HAP-1 (cell line): ENCODE results near the gene SLIT3.

Experiments
- DNase-seq, 2 experiments: peaks; one replicate each; pipeline ENCODE4 v3.0.0-alpha.2; 2016 to 2020; ENCODE audit warnings: low spot score in 2 of 2
- H3K27me3 ChIP-seq: fragments of 250-450 bp; sonication (Bioruptor Pico); 2 replicates; pipeline ENCODE4 v1.5.1; 2020; ENCODE audit warnings: low read depth, mild to moderate bottlenecking, moderate library complexity
- H3K36me3 ChIP-seq: fragments of 250-450 bp; sonication (Bioruptor Pico); replicated peaks from 2 replicates; pipeline ENCODE4 v1.5.1; 2020; ENCODE audit warnings: mild to moderate bottlenecking
- H3K4me1 ChIP-seq: fragments of 250-450 bp; sonication (Bioruptor Pico); 2 replicates; pipeline ENCODE4 v1.5.1; 2020; ENCODE audit warnings: mild to moderate bottlenecking
- H3K4me3 ChIP-seq: fragments of 250-450 bp; sonication (Bioruptor Pico); 2 replicates; pipeline ENCODE4 v1.5.1; 2020; ENCODE audit warnings: mild to moderate bottlenecking, moderate library complexity
- H3K9me3 ChIP-seq: fragments of 250-450 bp; sonication (Bioruptor Pico); 2 replicates; pipeline ENCODE4 v1.5.1; 2020; ENCODE audit warnings: mild to moderate bottlenecking, moderate library complexity
- in situ Hi-C: fragments of 300-500 bp; cut with MboI; formaldehyde crosslinking; loops from 3 replicates; pipeline ENCODE4 v1.14.3; 2020; ENCODE audit warnings: low sequenced_read_pairs, inconsistent platforms, mixed read lengths

The SLIT3 gene

DNA sequence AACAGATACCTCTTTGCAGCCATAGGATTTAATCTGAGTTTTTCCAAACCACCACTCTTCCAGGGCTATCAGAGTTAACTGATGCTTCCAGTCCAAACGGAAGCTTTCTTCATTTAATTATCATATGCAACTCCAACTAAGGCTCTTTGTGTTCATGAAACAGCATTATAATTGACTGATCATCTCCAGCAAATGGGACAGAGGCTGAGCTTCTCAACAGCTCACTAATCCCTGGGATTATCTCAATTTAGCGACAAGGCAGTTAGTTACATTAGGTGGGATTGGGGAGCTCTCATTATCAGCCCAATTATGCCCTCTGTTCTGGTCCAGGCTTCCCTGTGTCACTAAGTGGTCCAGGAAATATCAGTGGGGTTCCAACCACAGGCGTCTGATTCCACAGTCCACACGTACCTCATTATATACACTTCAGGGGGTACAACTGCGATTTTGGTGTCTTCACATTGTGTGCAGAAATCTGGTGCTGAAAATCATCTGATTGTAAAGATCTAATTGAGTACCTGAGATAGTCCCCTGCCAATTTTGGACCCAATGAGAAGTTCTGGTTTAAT lies 408.2 kb downstream of the SLIT3 start:
- DNase-seq: peak in 1 of 2 experiments; percentile 60
- Histone ChIP-seq H3K4me1 (peaks cover 22% of the 10 kb centered on the region), H3K9me3 (no peaks in the 10 kb centered on the region; the same call in 1 of the 2 replicates), H3K4me3 (no peak overlapping the region), H3K27me3 (peaks cover 3% of the 10 kb centered on the region; the same call in 1 of the 2 replicates), H3K36me3 (no peaks in the 10 kb centered on the region)
- in situ Hi-C loops: no loop called here

DNA sequence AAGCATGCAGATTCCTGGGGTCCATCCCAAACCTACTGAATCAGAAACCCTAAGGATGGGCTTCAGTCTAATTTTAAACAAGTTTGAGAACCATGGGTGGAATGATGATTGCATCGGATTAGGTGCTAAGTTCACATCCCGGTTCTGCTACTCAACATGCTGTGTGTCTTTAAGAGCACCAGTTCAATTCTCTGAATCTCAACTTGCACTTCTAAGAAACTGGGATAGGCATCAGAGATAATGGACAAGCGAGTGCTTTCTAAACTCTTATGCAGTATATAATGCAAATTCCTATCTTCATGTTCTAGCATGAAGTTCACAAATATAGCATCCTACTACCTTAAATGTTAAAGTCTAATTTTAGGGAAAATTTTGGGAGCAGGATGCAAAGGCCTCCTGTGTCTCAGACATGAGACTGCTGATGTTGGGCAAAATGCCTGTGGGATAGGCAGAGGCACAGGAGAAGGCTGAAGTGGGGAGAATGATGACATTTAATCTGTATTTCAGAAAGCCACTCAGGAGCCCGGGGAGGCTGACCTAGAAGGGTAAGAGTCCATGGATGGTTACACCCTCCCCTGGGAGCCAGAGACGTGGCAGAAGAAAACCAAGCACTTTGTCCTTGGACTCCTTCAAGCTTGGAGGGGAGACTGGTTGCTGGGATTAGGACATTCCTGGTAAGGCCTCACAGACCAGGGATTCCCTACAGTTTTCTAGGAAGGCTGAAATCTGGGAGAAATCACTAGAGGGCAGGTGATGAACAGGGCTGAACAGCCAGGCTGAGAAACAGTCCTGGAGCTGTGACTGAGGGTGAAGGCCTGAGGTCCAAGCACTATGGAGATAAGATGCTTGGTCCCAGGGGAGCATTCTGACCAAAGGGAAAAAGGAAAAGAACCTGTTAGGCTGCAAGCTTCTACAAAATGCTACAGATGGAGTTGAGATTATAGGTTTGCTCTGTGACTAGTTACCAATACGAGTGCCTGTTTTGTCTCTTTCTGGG lies 409.8 kb downstream of the SLIT3 start:
- Histone ChIP-seq H3K4me3 (no peak overlapping the region), H3K9me3 (no peaks in the 10 kb centered on the region; the same call in 1 of the 2 replicates), H3K27me3 (peaks cover 3% of the 10 kb centered on the region; the same call in 1 of the 2 replicates), H3K4me1 (peaks cover 9% of the 10 kb centered on the region), H3K36me3 (no peaks in the 10 kb centered on the region)
- in situ Hi-C loops: no loop called here
- no peak for DNase-seq

DNA sequence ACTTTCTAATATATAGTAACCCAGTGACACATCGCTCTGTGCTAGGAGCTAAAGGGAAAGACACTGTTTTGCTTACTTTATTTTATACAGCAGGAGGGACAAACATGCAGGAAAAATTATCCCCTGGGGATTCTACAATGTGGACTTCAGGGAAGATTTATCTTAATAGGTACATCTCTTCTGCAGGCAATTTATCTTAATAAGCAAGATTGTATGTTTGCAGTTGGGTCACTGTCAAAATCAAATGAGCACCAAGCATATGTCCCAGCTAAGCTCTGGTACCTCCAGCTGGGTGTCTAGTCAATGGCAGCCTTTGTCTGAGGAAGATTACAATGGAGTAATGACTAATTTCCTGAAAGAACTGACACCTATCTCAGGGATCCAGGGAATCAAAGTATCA lies 411.9 kb downstream of the SLIT3 start:
- no peak for DNase-seq
- Histone ChIP-seq H3K4me1 (peaks cover 9% of the 10 kb centered on the region), H3K36me3 (no peaks in the 10 kb centered on the region), H3K4me3 (no peak overlapping the region), H3K9me3 (no peaks in the 10 kb centered on the region; the same call in 1 of the 2 replicates), H3K27me3 (peaks cover 3% of the 10 kb centered on the region; the same call in 1 of the 2 replicates)
- in situ Hi-C loops: no loop called here

DNA sequence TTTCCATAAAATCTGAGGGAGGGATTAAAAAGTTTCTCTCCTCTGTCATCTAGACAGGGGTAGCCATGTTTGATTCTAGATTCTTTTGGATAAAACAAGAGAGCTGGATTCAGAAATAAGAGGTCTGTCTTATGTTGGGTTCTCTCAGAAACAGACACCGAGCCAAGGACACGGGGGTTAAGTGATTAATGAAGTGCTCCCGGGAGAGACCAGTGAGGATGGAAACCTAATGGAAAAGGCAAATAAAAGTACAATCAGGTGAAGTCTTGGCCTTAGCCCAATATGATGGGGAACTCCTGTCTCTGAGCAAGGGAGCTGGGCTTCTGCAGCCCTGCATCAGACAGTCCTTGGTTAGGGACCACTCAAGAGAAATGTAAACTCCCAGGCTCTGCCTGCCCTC lies 413.0 kb downstream of the SLIT3 start:
- in situ Hi-C loops: no loop called here

DNA sequence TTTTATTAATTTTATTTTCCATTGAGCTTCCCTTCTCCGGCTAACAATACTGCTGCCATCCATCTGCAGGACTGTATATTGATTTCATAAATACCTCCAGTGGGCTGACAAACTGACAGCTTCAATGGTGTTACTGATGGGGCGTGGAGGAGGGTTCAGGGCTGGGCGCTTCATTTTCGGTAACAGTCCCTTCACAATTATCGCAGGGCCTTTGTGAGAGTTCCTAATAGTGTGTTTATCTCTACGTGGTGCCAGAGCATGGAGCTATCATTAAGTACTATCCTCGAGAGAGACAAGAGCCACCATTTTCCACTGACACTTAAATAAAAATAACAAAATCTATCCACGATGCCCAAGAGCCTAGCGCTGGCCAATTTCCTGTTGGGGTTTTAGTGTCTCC lies 414.8 kb downstream of the SLIT3 start:
- DNase-seq: no peak
- in situ Hi-C loops: no loop called here
- Histone ChIP-seq H3K27me3 (peaks cover 3% of the 10 kb centered on the region; the same call in 1 of the 2 replicates), H3K36me3 (no peaks in the 10 kb centered on the region), H3K9me3 (no peaks in the 10 kb centered on the region; the same call in 1 of the 2 replicates), H3K4me3 (no peak overlapping the region), H3K4me1 (peaks cover under 1% of the 10 kb centered on the region)

More for the DNA sequence above, 413.0 kb downstream of the SLIT3 start:
- H3K4me3 ChIP-seq: no peak overlapping the region
- H3K9me3 ChIP-seq: no peaks in the 10 kb centered on the region; the same call in 1 of the 2 replicates
- peaks cover 9% of the 10 kb centered on the region for H3K4me1 ChIP-seq
- DNase-seq: no peak
- H3K27me3 ChIP-seq: peaks cover 3% of the 10 kb centered on the region; the same call in 1 of the 2 replicates
- no peaks in the 10 kb centered on the region for H3K36me3 ChIP-seq

DNA sequence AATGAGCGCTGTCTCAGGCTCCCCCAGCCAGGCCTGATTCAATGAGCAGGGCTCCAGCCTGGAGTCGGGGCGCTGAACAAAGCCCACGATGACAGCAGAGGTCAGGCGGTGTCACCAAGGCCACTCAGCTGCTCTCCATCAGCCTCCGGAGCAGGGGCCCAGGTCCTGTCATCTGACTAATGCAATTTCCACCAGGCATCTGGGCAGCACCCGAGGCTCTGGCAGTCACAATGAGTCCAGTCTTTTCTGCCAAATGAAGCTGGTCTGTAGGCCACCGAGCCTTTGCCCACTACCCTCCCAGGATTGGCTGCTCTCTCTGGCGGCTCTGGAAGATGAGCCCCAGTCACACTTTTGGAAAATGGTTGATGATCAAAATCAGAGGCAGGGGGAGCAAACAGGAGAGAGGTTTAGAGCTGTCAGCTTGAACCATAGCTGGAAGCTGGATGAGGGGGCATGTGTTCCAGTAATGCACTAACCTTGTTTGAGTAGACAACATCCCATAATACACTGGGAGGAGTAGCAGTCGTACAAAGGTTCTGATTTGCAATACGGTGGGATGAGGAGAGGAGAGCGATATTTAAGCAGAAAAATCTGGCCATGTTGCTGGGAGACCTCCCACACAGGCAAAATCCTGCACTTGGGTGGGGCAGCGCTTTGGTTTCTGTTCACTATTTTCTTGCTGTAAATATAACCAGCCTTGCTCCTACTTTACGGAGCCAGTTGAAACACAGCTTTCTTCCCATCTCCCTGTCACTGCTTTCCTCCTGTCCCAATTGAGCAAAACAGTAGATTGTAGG lies 415.4 kb downstream of the SLIT3 start:
- Histone ChIP-seq H3K27me3 (peaks cover 3% of the 10 kb centered on the region; the same call in 1 of the 2 replicates), H3K4me1 (peaks cover 7% of the 10 kb centered on the region), H3K36me3 (no peaks in the 10 kb centered on the region), H3K4me3 (no peak overlapping the region), H3K9me3 (no peaks in the 10 kb centered on the region; the same call in 1 of the 2 replicates)
- DNase-seq: no peak
- in situ Hi-C loops: no loop called here

DNA sequence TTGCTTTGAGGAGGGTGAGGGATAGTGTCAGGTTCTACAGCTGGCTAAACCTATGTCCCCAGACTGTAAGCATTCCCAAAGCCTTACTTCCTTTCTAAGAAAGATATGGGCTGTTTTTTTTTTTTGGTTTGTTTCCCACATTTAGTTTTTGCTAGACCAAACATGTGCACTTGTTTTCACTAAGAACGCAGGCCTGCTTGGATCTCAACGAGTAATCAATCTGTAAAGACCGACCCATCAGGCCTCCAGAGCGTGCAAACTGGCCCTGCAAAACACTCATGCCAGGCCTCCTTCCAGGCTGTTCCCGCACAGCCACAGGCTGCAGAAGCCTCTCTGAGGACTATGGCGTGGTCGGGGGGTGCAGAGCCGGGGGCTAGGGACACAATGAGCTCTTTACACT lies 416.9 kb downstream of the SLIT3 start:
- H3K4me1 ChIP-seq: peaks cover 16% of the 10 kb centered on the region
- peaks cover 3% of the 10 kb centered on the region; the same call in 1 of the 2 replicates for H3K27me3 ChIP-seq
- no peak for DNase-seq
- no peaks in the 10 kb centered on the region for H3K36me3 ChIP-seq
- in situ Hi-C loops: no loop called here
- H3K4me3 ChIP-seq: no peak overlapping the region
- H3K9me3 ChIP-seq: no peaks in the 10 kb centered on the region; the same call in 1 of the 2 replicates

DNA sequence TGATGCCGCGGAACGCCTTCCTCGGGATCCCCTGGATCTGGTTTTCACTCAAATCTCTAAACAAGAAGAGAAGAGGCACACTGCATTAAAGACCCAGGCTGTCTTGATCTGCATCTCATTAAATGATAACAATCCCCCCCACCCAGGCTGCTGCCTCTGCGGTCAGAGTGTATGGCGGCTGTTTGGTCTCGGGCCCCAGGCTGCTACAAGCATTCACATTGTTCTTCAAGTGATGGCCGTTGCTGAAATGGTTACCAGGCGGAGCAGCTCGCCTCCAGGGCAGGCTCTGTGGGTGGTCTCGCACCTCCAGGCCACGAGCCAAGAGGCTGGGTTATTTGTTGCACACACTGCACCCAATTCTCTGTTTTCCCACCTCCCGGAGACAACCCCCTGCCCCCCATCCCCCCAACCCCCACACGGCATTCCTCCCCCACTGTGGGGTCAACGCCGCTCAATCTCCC lies 417.6 kb downstream of the SLIT3 start:
- peak in 1 of 2 experiments; percentile 26 for DNase-seq
- H3K9me3 ChIP-seq: no peaks in the 10 kb centered on the region; the same call in 1 of the 2 replicates
- H3K36me3 ChIP-seq: no peaks in the 10 kb centered on the region
- H3K27me3 ChIP-seq: no peaks in the 10 kb centered on the region
- peaks cover 16% of the 10 kb centered on the region for H3K4me1 ChIP-seq
- H3K4me3 ChIP-seq: no peak overlapping the region
- in situ Hi-C loops: no loop called here

DNA sequence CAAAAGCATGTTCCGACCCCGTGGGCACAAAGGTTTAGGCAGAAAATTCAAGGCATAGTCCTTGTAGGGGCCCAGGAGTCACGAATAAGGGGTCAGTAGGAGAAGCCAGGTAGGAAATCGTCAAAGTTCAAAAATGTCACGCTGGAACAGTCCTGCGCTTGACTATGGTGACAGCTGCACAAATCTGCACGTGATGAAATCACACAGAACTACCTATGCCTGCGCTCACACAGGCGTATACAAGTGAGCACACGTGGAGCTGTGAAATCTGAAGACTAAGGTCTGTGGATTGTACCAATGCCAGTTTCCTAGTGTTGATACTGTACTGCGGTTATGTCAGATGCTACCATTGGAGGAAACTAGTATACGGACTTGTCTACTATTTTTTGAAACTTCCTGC lies 418.7 kb downstream of the SLIT3 start:
- DNase-seq: no peak
- Histone ChIP-seq H3K9me3 (no peaks in the 10 kb centered on the region), H3K4me1 (peaks cover 20% of the 10 kb centered on the region), H3K27me3 (no peaks in the 10 kb centered on the region), H3K4me3 (no peak overlapping the region), H3K36me3 (no peaks in the 10 kb centered on the region)
- in situ Hi-C loops: no loop called here

DNA sequence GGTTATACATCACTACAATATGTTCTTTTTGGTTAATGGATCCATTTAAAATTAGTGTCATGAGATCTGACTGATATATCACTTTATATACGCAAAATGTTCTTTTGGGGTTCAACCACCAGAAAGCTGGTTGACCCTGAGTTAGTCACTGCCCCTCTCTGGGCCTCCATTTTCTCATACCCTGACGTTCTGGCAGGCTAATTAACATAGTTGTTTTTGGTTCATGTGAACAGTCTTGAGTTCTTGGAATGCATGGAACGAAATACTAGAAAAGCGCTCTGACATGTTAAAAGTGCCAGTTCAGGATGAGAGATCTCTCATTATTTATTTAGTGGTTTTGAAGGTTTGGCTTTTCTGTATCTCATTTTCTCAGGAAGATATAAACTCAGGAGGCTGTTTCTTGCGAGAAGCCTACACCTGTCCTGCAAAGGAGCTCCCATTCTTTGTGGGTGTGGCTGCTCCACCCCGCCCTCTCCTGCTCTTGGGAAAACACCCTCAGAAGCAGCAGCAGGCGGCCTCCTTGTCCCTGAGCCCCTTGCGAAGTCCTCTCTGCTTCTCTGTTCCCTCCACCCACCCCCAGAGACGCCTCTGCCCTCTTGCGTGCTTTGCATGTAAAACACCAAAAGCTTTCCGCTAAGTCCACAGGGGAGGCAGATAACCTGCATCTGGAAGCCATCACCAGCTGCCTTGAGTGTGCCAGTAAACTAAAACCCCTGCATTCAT lies 419.4 kb downstream of the SLIT3 start:
- Histone ChIP-seq H3K36me3 (no peaks in the 10 kb centered on the region), H3K4me3 (no peak overlapping the region), H3K27me3 (no peaks in the 10 kb centered on the region), H3K9me3 (no peaks in the 10 kb centered on the region), H3K4me1 (peaks cover 20% of the 10 kb centered on the region)
- in situ Hi-C loops: no loop called here
- DNase-seq: peak in 1 of 2 experiments; percentile 60

DNA sequence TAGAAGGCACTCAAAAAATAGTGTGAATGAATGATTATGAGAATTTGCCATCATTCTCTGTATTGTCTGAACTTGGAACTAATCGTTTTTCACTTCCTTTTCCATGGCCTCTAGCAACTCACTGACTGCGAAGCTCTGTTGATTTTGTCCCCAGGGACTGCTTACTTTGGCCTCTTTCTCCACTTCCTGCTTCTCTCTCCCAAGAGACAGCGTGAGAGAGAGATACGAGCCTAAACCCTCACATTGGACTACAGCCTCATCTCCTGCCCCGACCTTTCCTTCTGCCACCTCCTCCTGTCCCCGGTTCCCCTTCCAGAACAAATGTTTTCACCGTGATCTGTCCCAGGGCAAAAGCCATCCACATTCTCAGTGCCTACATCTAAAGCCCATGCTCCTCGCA lies 421.0 kb downstream of the SLIT3 start:
- no peaks in the 10 kb centered on the region for H3K27me3 ChIP-seq
- H3K4me3 ChIP-seq: no peak overlapping the region
- H3K36me3 ChIP-seq: no peaks in the 10 kb centered on the region
- peaks cover 22% of the 10 kb centered on the region for H3K4me1 ChIP-seq
- no peaks in the 10 kb centered on the region for H3K9me3 ChIP-seq
- DNase-seq: no peak
- in situ Hi-C loops: no loop called here

DNA sequence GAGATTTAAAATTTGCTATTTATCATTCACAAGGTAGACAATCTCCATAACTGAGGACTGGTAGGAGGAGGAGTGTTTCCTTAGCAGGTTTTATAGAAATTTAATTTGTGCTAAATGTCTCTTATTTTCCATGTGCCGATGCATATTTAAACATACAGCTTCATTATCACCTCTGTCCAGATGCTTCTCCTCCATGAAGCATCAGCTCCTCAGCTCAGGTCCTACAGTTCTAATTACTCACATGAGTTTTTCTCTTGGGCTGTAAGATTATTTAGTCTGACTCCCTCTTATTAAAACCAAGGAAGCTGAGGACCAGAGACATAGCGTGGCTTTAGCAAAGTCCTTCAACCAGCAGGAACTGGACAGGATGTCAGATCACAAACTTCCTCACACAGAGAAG lies 421.6 kb downstream of the SLIT3 start:
- Histone ChIP-seq H3K4me3 (no peak overlapping the region), H3K36me3 (no peaks in the 10 kb centered on the region), H3K9me3 (no peaks in the 10 kb centered on the region), H3K27me3 (no peaks in the 10 kb centered on the region), H3K4me1 (peaks cover 28% of the 10 kb centered on the region)
- no peak for DNase-seq
- in situ Hi-C loops: no loop called here
